GM12875 (cell line): Measurements from ENCODE around the gene GPR141.

Experiments used
- H3K4me3 ChIP-seq: one replicate; pipeline ENCODE4 v1.5.1; 2011; ENCODE audit warnings: low read depth, low read length, control low read depth
- CTCF ChIP-seq: IDR thresholded peaks from 2 replicates; pipeline ENCODE4 v1.5.1; 2011; ENCODE audit warnings: low read depth, mild to moderate bottlenecking, control low read depth, inconsistent platforms, low read length, moderate library complexity, borderline replicate concordance; ENCODE audit not compliant: insufficient read depth

Gene GPR141

GRCh38 chr7:37657816-37658215, 25.8 kb upstream of the GPR141 start:
- no peak overlapping the region for H3K4me3 ChIP-seq
- TF ChIP-seq CTCF = no peak

- TF ChIP-seq CTCF = no peak
- no peak overlapping the region for H3K4me3 ChIP-seq
Measured at GRCh38 chr7:37659971-37660565, 23.5 kb upstream of the GPR141 start.

GRCh38 chr7:37660614-37661013, 23.0 kb upstream of the GPR141 start:
- TF ChIP-seq CTCF = no peak
- no peak overlapping the region for H3K4me3 ChIP-seq

GRCh38 chr7:37663693-37664092, 19.9 kb upstream of the GPR141 start:
- H3K4me3 ChIP-seq = no peak overlapping the region
- TF ChIP-seq CTCF = no peak

GRCh38 chr7:37665352-37666022, 18.1 kb upstream of the GPR141 start:
- no peak overlapping the region for H3K4me3 ChIP-seq
- TF ChIP-seq CTCF = no peak

- TF ChIP-seq CTCF = no peak
- H3K4me3 ChIP-seq = no peak overlapping the region
Measured at GRCh38 chr7:37666026-37666799, 17.4 kb upstream of the GPR141 start.
